ENCODE data around the gene ENO2.

GRCh38 chr12:6915789-6916285 lies 1.5 kb downstream of the ENO2 start:
- TF ChIP-seq CTCF (IDR thresholded peaks at IDR 0.05; ENCODE audit: low read length) (no peak), EZH2 (optimal IDR thresholded peaks at IDR 0.05; ENCODE audit: low read depth, low read length) (no peak)

All from MM.1S (cell line).